Bronchial epithelial cell (primary cell): Measurements from ENCODE around the gene EIF4EBP2. TPM values are rescaled to one million over a fixed set of nuclear protein-coding genes. Genes with fewer than 3 reads are reported as not detected.

Experiments used
- DNase-seq: peaks from one replicate; pipeline ENCODE4 v3.0.0-alpha.2; 2010; ENCODE audit warnings: low read depth
- FAIRE-seq: peaks from 2 replicates; lab custom pipeline; 2011; peaks lifted over from hg19 to GRCh38; lab: Jason Lieb, UNC
- H3K27me3 ChIP-seq: 2 replicates; pipeline ENCODE4 v1.5.1; 2011; ENCODE audit warnings: low read length; ENCODE audit not compliant: control insufficient read depth, insufficient read depth
- H3K36me3 ChIP-seq: 2 replicates; pipeline ENCODE4 v1.5.1; 2011; ENCODE audit warnings: low read length; ENCODE audit not compliant: control insufficient read depth, insufficient read depth
- H3K4me3 ChIP-seq: 2 replicates; pipeline ENCODE4 v1.5.1; 2011; ENCODE audit warnings: mild to moderate bottlenecking, low read depth, low read length, control low read depth
- CTCF ChIP-seq: IDR thresholded peaks from 2 replicates; pipeline ENCODE4 v1.5.1; 2011; ENCODE audit warnings: mild to moderate bottlenecking, moderate library complexity, low read length, control low read depth, inconsistent platforms; ENCODE audit not compliant: insufficient read depth, severe bottlenecking
- total RNA-seq: library from RNA; depleted of rRNA; stranded (reverse); fragments of >200 nt; gene quantifications from 2 replicates; pipeline ENCODE4 v1.2.1, GENCODE V29; 2014

Gene EIF4EBP2
- total RNA-seq, 1 donor from 2014 or later = 7.9 TPM

- DNase-seq (no peak), FAIRE-seq (no peak)
- TF ChIP-seq CTCF = no peak
These were observed 32.1 kb upstream of the EIF4EBP2 start for GRCh38 chr10:70371846-70372245.

GRCh38 chr10:70374775-70375614 lies 28.9 kb upstream of the EIF4EBP2 start:
- no peaks in the 10 kb centered on the region for H3K27me3 ChIP-seq
- DNase-seq = peak; percentile 32
- H3K4me3 ChIP-seq = no peak overlapping the region
- no peak for FAIRE-seq
- TF ChIP-seq CTCF = no peak
- no peaks in the 10 kb centered on the region for H3K36me3 ChIP-seq

More at GRCh38 chr10:70371846-70372245, 32.1 kb upstream of the EIF4EBP2 start:
- Histone ChIP-seq H3K36me3 (no peaks in the 10 kb centered on the region), H3K27me3 (no peaks in the 10 kb centered on the region), H3K4me3 (no peak overlapping the region)

- no peak for TF ChIP-seq CTCF
- Histone ChIP-seq H3K4me3 (no peak overlapping the region), H3K27me3 (no peaks in the 10 kb centered on the region), H3K36me3 (no peaks in the 10 kb centered on the region)
- DNase-seq = peak; percentile 59
- no peak for FAIRE-seq
These were observed 27.2 kb upstream of the EIF4EBP2 start for GRCh38 chr10:70376436-70377378.

- H3K36me3 ChIP-seq = no peaks in the 10 kb centered on the region
- DNase-seq (peak; percentile 93), FAIRE-seq (no peak)
- no peak overlapping the region for H3K4me3 ChIP-seq
- H3K27me3 ChIP-seq = no peaks in the 10 kb centered on the region
- no peak for TF ChIP-seq CTCF
These were observed 25.8 kb upstream of the EIF4EBP2 start for GRCh38 chr10:70378122-70378521.

GRCh38 chr10:70379581-70380176 lies 24.3 kb upstream of the EIF4EBP2 start:
- Histone ChIP-seq H3K36me3 (no peaks in the 10 kb centered on the region), H3K27me3 (no peaks in the 10 kb centered on the region), H3K4me3 (no peak overlapping the region)
- FAIRE-seq = no peak
- no peak for DNase-seq
- peak; percentile 41 for TF ChIP-seq CTCF
